Measurements from ENCODE around the gene PALD1.

The PALD1 gene

GRCh38 chr10:70478191-70479164 is at the start of gene PALD1:
PALD1 (plus strand) TSS chr10:70478767; CDS start chr10:70525952, 47,185 bp downstream.
- DNase-seq, result no peak

GRCh38 chr10:70430493-70431445 is 47.8 kb upstream of the PALD1 start:
- no peak for DNase-seq

- DNase-seq, result no peak
Measured at GRCh38 chr10:70432101-70432500, 46.5 kb upstream of the PALD1 start.

- DNase-seq, result no peak
Measured at GRCh38 chr10:70432561-70433263, 45.9 kb upstream of the PALD1 start.

GRCh38 chr10:70433581-70434280 is 44.8 kb upstream of the PALD1 start:
- DNase-seq, result no peak

- no peak for DNase-seq
Measured at GRCh38 chr10:70435241-70436085, 43.1 kb upstream of the PALD1 start.

GRCh38 chr10:70437721-70438120 is 40.8 kb upstream of the PALD1 start:
- no peak for DNase-seq

GRCh38 chr10:70440296-70441160 is 38.0 kb upstream of the PALD1 start:
- no peak for DNase-seq

GRCh38 chr10:70441161-70441894 is 37.2 kb upstream of the PALD1 start, which contains the start of gene NODAL:
NODAL (minus strand) TSS chr10:70441681; CDS start chr10:70441667, 14 bp downstream.
- DNase-seq, result no peak

GRCh38 chr10:70441895-70442309 is 36.7 kb upstream of the PALD1 start:
- no peak for DNase-seq

GRCh38 chr10:70442332-70442988 is 36.1 kb upstream of the PALD1 start:
- no peak for DNase-seq

- no peak for DNase-seq
Measured at GRCh38 chr10:70444744-70445143, 33.8 kb upstream of the PALD1 start.

GRCh38 chr10:70445718-70446657 is 32.6 kb upstream of the PALD1 start:
- DNase-seq, result no peak

GRCh38 chr10:70448236-70448635 is 30.3 kb upstream of the PALD1 start:
- no peak for DNase-seq

GRCh38 chr10:70455213-70455630 is 23.3 kb upstream of the PALD1 start:
- DNase-seq, result no peak

- no peak for DNase-seq
Measured at GRCh38 chr10:70456164-70456563, 22.4 kb upstream of the PALD1 start.

GRCh38 chr10:70457759-70458305 is 20.7 kb upstream of the PALD1 start:
- DNase-seq, result no peak
